ENCODE measurements around the gene DOCK4. TPM values are rescaled to one million over a fixed set of nuclear protein-coding genes. Genes with fewer than 3 reads are reported as not detected.
"Not testable (repeated sequence)": the region's sequence is repeated elsewhere in the genome, so short reads cannot be mapped to it uniquely, and the experiment has no call there.

DOCK4 gene
- total and polyA plus RNA-seq, 3 donors from 2014 or later: 5.4 to 17.1 (median 12.4) TPM

GRCh38 chr7:111919164-111919563, 287.0 kb downstream of the DOCK4 start:
- H3K4me1 ChIP-seq: no peaks in the 10 kb centered on the region
- H3K27ac ChIP-seq: no peak overlapping the region
- no peaks in the 10 kb centered on the region for H3K27me3 ChIP-seq
- 84 to 91% methylated on average over 2 of the region's 2 CpGs for WGBS, 2 donors
- DNase-seq: no peak
- no peaks in the 10 kb centered on the region for H3K36me3 ChIP-seq (ENCODE audit: low read depth, missing control alignments)
- intact Hi-C loops (cut with DNase I; ENCODE audit: low total_unique reads): no loop called here
- no peak for TF ChIP-seq CTCF (IDR thresholded peaks at IDR 0.05)
- TF ChIP-seq POLR2A (IDR thresholded peaks at IDR 0.05): no peak
- H3K9me3 ChIP-seq: no peaks in the 10 kb centered on the region
- H3K4me3 ChIP-seq: no peak overlapping the region

GRCh38 chr7:111918461-111918860, 287.7 kb downstream of the DOCK4 start:
- TF ChIP-seq POLR2A (IDR thresholded peaks at IDR 0.05) (no peak), CTCF (IDR thresholded peaks at IDR 0.05) (no peak)
- Histone ChIP-seq H3K4me3 (no peak overlapping the region), H3K9me3 (no peaks in the 10 kb centered on the region), H3K27me3 (no peaks in the 10 kb centered on the region), H3K27ac (no peak overlapping the region), H3K36me3 (ENCODE audit: low read depth, missing control alignments) (no peaks in the 10 kb centered on the region), H3K4me1 (no peaks in the 10 kb centered on the region)
- DNase-seq: no peak
- intact Hi-C loops (cut with DNase I; ENCODE audit: low total_unique reads): no loop called here
- 92% methylated on average over 4 of the region's 4 CpGs for WGBS, 2 donors

GRCh38 chr7:111917404-111917803, 288.8 kb downstream of the DOCK4 start:
- WGBS, 2 donors: 90 to 97% methylated on average over 11 of the region's 11 CpGs
- DNase-seq, H3K27me3 ChIP-seq: not testable (repeated sequence)

GRCh38 chr7:111914291-111914690, 291.9 kb downstream of the DOCK4 start:
- H3K4me1 ChIP-seq: no peaks in the 10 kb centered on the region
- TF ChIP-seq CTCF (IDR thresholded peaks at IDR 0.05): no peak
- TF ChIP-seq POLR2A (IDR thresholded peaks at IDR 0.05): no peak
- H3K27me3 ChIP-seq: no peaks in the 10 kb centered on the region
- H3K36me3 ChIP-seq (ENCODE audit: low read depth, missing control alignments): no peaks in the 10 kb centered on the region
- intact Hi-C loops (cut with DNase I; ENCODE audit: low total_unique reads): no loop called here
- no peak for DNase-seq
- H3K27ac ChIP-seq: no peak overlapping the region
- 86 to 96% methylated on average over 3 of the region's 3 CpGs for WGBS, 2 donors
- H3K9me3 ChIP-seq: no peaks in the 10 kb centered on the region
- H3K4me3 ChIP-seq: no peak overlapping the region

More at GRCh38 chr7:111917404-111917803, 288.8 kb downstream of the DOCK4 start:
- H3K27ac ChIP-seq; intact Hi-C loops (cut with DNase I; ENCODE audit: low total_unique reads); H3K4me3 ChIP-seq; H3K9me3 ChIP-seq; H3K36me3 ChIP-seq (ENCODE audit: low read depth, missing control alignments); H3K4me1 ChIP-seq: not testable (repeated sequence)

GRCh38 chr7:111911166-111911961, 294.8 kb downstream of the DOCK4 start:
- Histone ChIP-seq H3K36me3 (ENCODE audit: low read depth, missing control alignments) (no peaks in the 10 kb centered on the region), H3K27me3 (no peaks in the 10 kb centered on the region), H3K4me1 (no peaks in the 10 kb centered on the region), H3K4me3 (no peak overlapping the region), H3K9me3 (no peaks in the 10 kb centered on the region), H3K27ac (no peak overlapping the region)
- intact Hi-C loops (cut with DNase I; ENCODE audit: low total_unique reads): no loop called here
- 72 to 80% methylated on average over 5 of the region's 5 CpGs for WGBS, 2 donors
- TF ChIP-seq CTCF (IDR thresholded peaks at IDR 0.05) (no peak), POLR2A (IDR thresholded peaks at IDR 0.05) (no peak)
- no peak for DNase-seq

Measured in testis (tissue), 3 donors.